Spleen (tissue), 11 donors: Measurements from ENCODE around the gene DOCK2. TPM values are rescaled to one million over a fixed set of nuclear protein-coding genes. Genes with fewer than 3 reads are reported as not detected.

ENCODE experiments used
- DNase-seq: peaks from one replicate; pipeline ENCODE4 v3.0.0-alpha.2; 2020
- H3K27ac ChIP-seq, 8 donors: fragments of 200-600 bp; sonication (generic) in 7 of 8; 1 replicate in 4 of 8; 2 replicates in 4 of 8; pipeline versions ENCODE4 v1.5.0 to v1.8.0; 2016 to 2021; ENCODE audit warnings: inconsistent platforms in 4 of 8, mild to moderate bottlenecking in 4 of 8, moderate library complexity in 1 of 8
- H3K27me3 ChIP-seq, 7 donors: fragments of 200-600 bp; sonication (generic) in 6 of 7; replicated peaks in 1 of 7; 1 replicate in 4 of 7; 2 replicates in 3 of 7; pipeline versions ENCODE4 v1.5.0 to v1.8.0; 2016 to 2021; ENCODE audit warnings: inconsistent platforms in 3 of 7, mild to moderate bottlenecking in 1 of 7
- H3K36me3 ChIP-seq, 6 donors: fragments of 200-600 bp; sonication (generic) in 5 of 6; 1 replicate in 4 of 6; 2 replicates in 2 of 6; pipeline versions ENCODE4 v1.5.0 to v1.8.0; 2016 to 2021; ENCODE audit warnings: inconsistent platforms in 2 of 6
- H3K4me1 ChIP-seq, 6 donors: fragments of 200-600 bp; sonication (generic) in 5 of 6; 1 replicate in 3 of 6; 2 replicates in 3 of 6; pipeline versions ENCODE4 v1.5.0 to v1.8.0; 2016 to 2021; ENCODE audit warnings: inconsistent platforms in 3 of 6
- H3K4me3 ChIP-seq, 8 donors: fragments of 200-600 bp; sonication (generic) in 7 of 8; 1 replicate in 4 of 8; 2 replicates in 4 of 8; pipeline versions ENCODE4 v1.5.0 to v1.8.0; 2016 to 2021; ENCODE audit warnings: inconsistent platforms in 4 of 8, mild to moderate bottlenecking in 4 of 8, moderate library complexity in 2 of 8
- H3K9me3 ChIP-seq, 8 donors: fragments of 200-600 bp; sonication (generic) in 7 of 8; 1 replicate in 4 of 8; 2 replicates in 4 of 8; pipeline versions ENCODE4 v1.5.0 to v1.8.0; 2016 to 2021; ENCODE audit warnings: inconsistent platforms in 4 of 8
- CTCF ChIP-seq, 11 experiments: fragments of 200-600 bp in 7 of 11; fragments of 450-650 bp in 4 of 11; sonication (generic) in 4 of 11; IDR thresholded peaks in 8 of 11; conservative IDR thresholded peaks in 3 of 11; 1 replicate in 7 of 11; 2 replicates in 4 of 11; pipeline versions ENCODE4 v1.4.0 to v1.8.0; 2016 to 2021; ENCODE audit warnings: antibody characterized with exemption in 11 of 11, inconsistent platforms in 4 of 11, mild to moderate bottlenecking in 1 of 11
- POLR2A ChIP-seq, 3 donors: fragments of 450-650 bp; IDR thresholded peaks; one replicate each; pipeline ENCODE4 v1.5.1; 2017; ENCODE audit warnings: antibody characterized with exemption in 3 of 3, mild to moderate bottlenecking in 1 of 3
- POLR2AphosphoS5 ChIP-seq, 3 donors: sonication (generic); formaldehyde crosslinking; IDR thresholded peaks; one replicate each; pipeline ENCODE4 v1.5.1; 2017; ENCODE audit warnings: antibody characterized with exemption in 3 of 3
- WGBS, 5 donors: extraction: QIAGEN DNeasy Blood & Tissue Kit in 3 of 5; methylation state at CpG; one replicate each; pipeline versions ENCODE4 v1.1.5 to v1.1.7; 2013 to 2018; 5-methylcytosine and 5-hydroxymethylcytosine counted together
- intact Hi-C: fragments of 100-400 bp; cut with DNase I; formaldehyde crosslinking; loops from one replicate; pipeline ENCODE4 v1.15.0; 2023; ENCODE audit warnings: low total_unique reads
- polyA plus RNA-seq, 3 donors: library from polyadenylated mRNA; stranded (reverse); fragments of 200-250 nt; gene quantifications; one replicate each; pipeline ENCODE4 v1.2.1, GENCODE V29; 2013
- total RNA-seq, 7 donors: library from RNA; depleted of rRNA in 3 of 7; stranded (reverse); fragments of >200 nt in 3 of 7; fragmentation: NEBNext Ultra II Directional in 4 of 7; extraction: Animal tissue kit (Norgen Biotek cat#: 25700) in 4 of 7; gene quantifications; one replicate each; pipeline versions ENCODE4 v1.1.0 to v1.2.1, GENCODE V29; 2016 to 2021
- donor health status: healthy with polysubstance abuse.
- donor health status: DM: no; HTN: no; CAD: no; lungs with moderate emphysema.
- donor health status: DM: no; HTN: no; CAD: no.
- donor health status: Bipolar disorder and iron deficiency.
- donor health status: healthy.
- donor health status: DM: no; HTN: no; CAD: no.
- donor health status: DM: yes; HTN: yes; CAD: no.

Gene DOCK2
- total and polyA plus RNA-seq, 10 donors, result 30.6 to 321 (median 198) TPM

- no peaks in the 10 kb centered on the region for H3K4me1 ChIP-seq
- no peak overlapping the region for H3K27ac ChIP-seq
- H3K27me3 ChIP-seq, result no peaks in the 10 kb centered on the region
- no peak overlapping the region for H3K4me3 ChIP-seq
- no peak for TF ChIP-seq CTCF (IDR thresholded peaks at IDR 0.05 in 8 of 11, conservative IDR thresholded peaks at IDR 0.05 in 3 of 11)
- no peak for TF ChIP-seq POLR2AphosphoS5 (IDR thresholded peaks at IDR 0.05)
- no peak for TF ChIP-seq POLR2A (IDR thresholded peaks at IDR 0.05)
- no peak for DNase-seq
- intact Hi-C loops, result no loop called here
- WGBS, 5 donors, result 77 to 88% (median 84%) methylated on average over 4 of the region's 4 CpGs
- no peaks in the 10 kb centered on the region for H3K9me3 ChIP-seq
- H3K36me3 ChIP-seq, result peaks cover 0 to 97% (median 49%) of the 10 kb centered on the region in 6 donors
These were observed 430.6 kb downstream of the DOCK2 start for GRCh38 chr5:170067574-170068170.

GRCh38 chr5:170069512-170069911 lies 432.4 kb downstream of the DOCK2 start:
- Histone ChIP-seq H3K27ac (no peak overlapping the region), H3K9me3 (no peaks in the 10 kb centered on the region), H3K4me3 (no peak overlapping the region), H3K36me3 (peaks cover 0 to 90% (median 46%) of the 10 kb centered on the region in 6 donors), H3K27me3 (no peaks in the 10 kb centered on the region), H3K4me1 (no peaks in the 10 kb centered on the region)
- WGBS, 5 donors, result 90 to 99% (median 93%) methylated on average over 5 of the region's 5 CpGs
- DNase-seq, result no peak
- no peak for TF ChIP-seq POLR2AphosphoS5 (IDR thresholded peaks at IDR 0.05)
- TF ChIP-seq POLR2A (IDR thresholded peaks at IDR 0.05), result no peak
- intact Hi-C loops, result no loop called here

- Histone ChIP-seq H3K27me3 (no peaks in the 10 kb centered on the region), H3K36me3 (peaks cover 0 to 94% (median 57%) of the 10 kb centered on the region in 6 donors), H3K4me1 (no peaks in the 10 kb centered on the region), H3K9me3 (no peaks in the 10 kb centered on the region), H3K27ac (no peak overlapping the region), H3K4me3 (no peak overlapping the region)
- TF ChIP-seq CTCF (IDR thresholded peaks at IDR 0.05 in 8 of 11, conservative IDR thresholded peaks at IDR 0.05 in 3 of 11) (peak in 10 of 11 experiments; percentile 10 to 63 (median 32)), POLR2A (IDR thresholded peaks at IDR 0.05) (no peak)
- intact Hi-C loops, result no loop called here
- 72 to 88% (median 82%) methylated on average over 14 of the region's 14 CpGs for WGBS, 5 donors
- no peak for DNase-seq
These were observed 433.7 kb downstream of the DOCK2 start for GRCh38 chr5:170070556-170071412.

- Histone ChIP-seq H3K36me3 (peaks cover 0 to 95% (median 65%) of the 10 kb centered on the region in 6 donors), H3K9me3 (no peaks in the 10 kb centered on the region), H3K4me3 (no peak overlapping the region), H3K27ac (no peak overlapping the region), H3K4me1 (no peaks in the 10 kb centered on the region), H3K27me3 (no peaks in the 10 kb centered on the region)
- intact Hi-C loops, result no loop called here
- DNase-seq, result no peak
- no peak for TF ChIP-seq POLR2A (IDR thresholded peaks at IDR 0.05)
- TF ChIP-seq CTCF (IDR thresholded peaks at IDR 0.05 in 8 of 11, conservative IDR thresholded peaks at IDR 0.05 in 3 of 11), result no peak
- TF ChIP-seq POLR2AphosphoS5 (IDR thresholded peaks at IDR 0.05), result no peak
- 96 to 97% (median 97%) methylated on average over 2 of the region's 2 CpGs for WGBS, 5 donors
These were observed 434.7 kb downstream of the DOCK2 start for GRCh38 chr5:170071748-170072147.
